ENCODE data around the gene OR2S2.
A peak's percentile ranks its signal among the peaks of the same experiment; 100 is the strongest.

Gene OR2S2

DNA sequence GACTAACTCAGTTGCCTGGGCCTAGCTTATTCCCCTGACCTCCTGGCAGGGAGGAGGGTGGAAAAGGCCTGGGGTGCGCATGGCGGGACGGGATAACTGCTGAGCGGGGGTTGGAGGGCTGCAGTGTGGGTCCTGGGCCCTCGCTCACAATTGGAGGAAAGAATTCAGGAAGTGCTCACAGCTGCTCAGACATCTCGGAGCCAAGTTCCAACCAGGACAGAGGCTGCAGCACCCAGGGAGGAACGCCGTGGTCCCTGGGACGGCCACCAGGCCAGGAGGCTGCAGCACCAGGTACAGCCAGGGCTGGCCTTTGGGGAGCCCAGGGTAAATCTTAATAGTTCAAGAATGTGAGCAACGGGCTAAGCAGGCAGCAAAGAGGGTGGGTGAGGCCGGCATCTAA lies 48.7 kb downstream of the OR2S2 start, which contains the start of gene SPAAR:
Gene SPAAR, plus strand, starts transcription at position 217 of the 400 bp plus-strand sequence. CDS start 974 bp downstream, outside the sequence.
- no peak for DNase-seq (ENCODE audit: low spot score)

DNA sequence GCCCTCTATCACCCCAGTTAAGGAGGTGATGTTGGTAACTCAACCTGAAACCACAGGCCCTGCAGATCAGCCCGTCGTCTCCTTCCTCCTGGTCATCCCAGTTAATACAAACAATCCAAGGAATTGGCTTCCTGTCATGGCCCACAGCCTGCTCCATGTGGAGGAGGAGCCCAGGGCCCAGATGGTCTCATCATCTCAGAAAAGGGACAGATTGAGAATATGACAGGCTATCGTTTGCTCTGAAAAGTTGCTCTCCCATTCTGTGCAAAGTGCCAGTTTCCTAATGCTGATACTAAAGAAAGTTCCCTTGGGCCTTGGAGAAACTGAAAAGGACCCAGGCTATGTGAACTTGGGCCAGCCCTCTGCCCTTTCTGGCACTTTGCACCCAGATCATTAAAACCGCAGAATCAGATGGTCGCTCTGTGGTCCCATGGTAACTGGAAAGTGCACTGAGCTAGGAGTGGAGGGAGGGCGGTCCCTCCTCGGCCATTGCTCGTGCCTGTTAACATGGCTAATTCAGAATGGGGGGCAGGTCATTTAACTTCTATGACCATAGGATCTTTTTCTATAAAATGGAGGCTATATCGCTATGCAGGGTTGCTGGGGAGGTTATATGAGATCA lies 49.3 kb downstream of the OR2S2 start:
- DNase-seq (ENCODE audit: low spot score) = no peak

DNA sequence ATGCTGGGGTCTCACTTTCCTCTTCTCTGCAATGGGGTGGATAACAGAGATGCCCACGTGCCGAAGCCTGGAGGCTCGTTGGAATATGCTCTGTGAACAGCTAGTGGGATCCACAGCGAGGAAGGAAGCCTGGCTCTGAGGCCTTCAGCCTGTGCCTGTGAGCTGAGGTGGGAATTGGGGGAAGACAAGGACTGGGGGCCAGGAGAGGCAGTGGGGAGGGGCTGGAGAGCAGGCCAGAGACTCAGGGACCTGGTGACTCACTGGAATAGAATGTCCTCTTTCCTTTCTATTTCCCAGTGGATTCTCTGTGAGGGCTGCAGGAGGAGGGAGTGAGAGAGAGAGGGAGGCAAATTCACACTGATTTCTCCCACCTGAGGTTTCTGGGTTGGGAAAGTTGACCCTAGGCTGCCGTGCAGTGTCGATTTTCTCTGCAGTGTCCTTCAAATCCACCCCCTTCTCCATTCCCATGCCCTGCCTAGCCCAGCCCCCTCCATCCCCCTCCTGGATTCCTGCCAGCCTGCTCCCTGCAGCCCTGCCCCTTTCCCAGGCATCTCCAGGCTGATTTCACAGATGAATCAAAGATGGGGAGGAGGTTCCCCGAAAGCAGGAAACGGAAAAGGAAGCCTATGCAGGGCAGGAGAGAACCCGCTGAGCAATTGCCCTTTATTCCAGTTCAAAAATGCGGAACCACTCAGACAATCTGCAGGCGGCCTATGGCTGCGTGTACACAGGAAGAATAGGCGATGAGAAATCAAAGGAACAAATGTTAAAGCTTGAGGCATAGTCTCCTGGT lies 50.0 kb downstream of the OR2S2 start:
- DNase-seq (ENCODE audit: low spot score) = peak; percentile 72
